ENCODE results near the gene REPS2. TPM values are rescaled to one million over a fixed set of nuclear protein-coding genes. Genes with fewer than 3 reads are reported as not detected.
A peak's percentile ranks its signal among the peaks of the same experiment; 100 is the strongest.

REPS2 gene
- total RNA-seq, 1 donor from 2014 or later, result 1.2 TPM

DNA sequence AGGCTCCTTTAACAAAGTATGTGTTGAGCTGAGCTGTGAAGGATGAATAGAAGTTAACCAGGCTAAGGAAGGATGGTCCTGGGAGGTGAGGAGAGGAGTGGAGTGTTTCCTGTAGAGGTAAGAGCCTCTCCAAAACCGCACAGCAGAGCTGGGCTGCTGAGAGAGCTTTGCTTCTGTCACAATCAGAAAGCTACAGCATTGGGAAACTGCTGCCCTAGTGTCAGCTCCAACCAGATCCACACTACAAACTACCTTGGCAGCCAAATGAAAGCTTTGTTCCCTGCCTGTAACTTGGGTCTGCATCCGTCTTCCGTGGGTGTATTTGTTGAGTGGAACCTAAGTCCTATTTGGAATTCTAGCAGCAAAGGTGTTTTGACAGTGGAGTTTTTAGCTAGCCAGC, 91.8 kb downstream of the REPS2 start:
- Mint-ChIP-seq H3K27me3 (ENCODE audit: low read depth, unreplicated experiment) (peaks cover 3% of the 10 kb centered on the region), H3K4me3 (ENCODE audit: unreplicated experiment) (peak overlapping the region; percentile 20), H3K4me1 (ENCODE audit: low read depth, unreplicated experiment) (peaks cover 4% of the 10 kb centered on the region), H3K9me3 (ENCODE audit: unreplicated experiment) (peaks cover 2% of the 10 kb centered on the region), H3K36me3 (ENCODE audit: low read depth, unreplicated experiment) (no peaks in the 10 kb centered on the region), H3K27ac (ENCODE audit: unreplicated experiment) (peak overlapping the region; percentile 20)
- no peak for DNase-seq (ENCODE audit: low read depth)
- H3K4me2 ChIP-seq (ENCODE audit: low read length), result no peak overlapping the region
- H3K4me3 ChIP-seq (ENCODE audit: insufficient read depth, low read depth, low read length), result no peak overlapping the region
- no peaks in the 10 kb centered on the region for H3K36me3 ChIP-seq (ENCODE audit: insufficient read depth, low read length)
- no peaks in the 10 kb centered on the region for H3K27me3 ChIP-seq (ENCODE audit: insufficient read depth, low read length)
- no peaks in the 10 kb centered on the region for H3K9me3 ChIP-seq (ENCODE audit: insufficient read depth, low read depth, low read length)
- no peaks in the 10 kb centered on the region for H3K79me2 ChIP-seq (ENCODE audit: insufficient read depth, low read length)
- no peak overlapping the region for H2AFZ ChIP-seq (ENCODE audit: low read depth, low read length)
- TF ChIP-seq EZH2 (IDR thresholded peaks at IDR 0.05; ENCODE audit: insufficient read depth, low read length), result no peak
- TF ChIP-seq, protein P1, sequence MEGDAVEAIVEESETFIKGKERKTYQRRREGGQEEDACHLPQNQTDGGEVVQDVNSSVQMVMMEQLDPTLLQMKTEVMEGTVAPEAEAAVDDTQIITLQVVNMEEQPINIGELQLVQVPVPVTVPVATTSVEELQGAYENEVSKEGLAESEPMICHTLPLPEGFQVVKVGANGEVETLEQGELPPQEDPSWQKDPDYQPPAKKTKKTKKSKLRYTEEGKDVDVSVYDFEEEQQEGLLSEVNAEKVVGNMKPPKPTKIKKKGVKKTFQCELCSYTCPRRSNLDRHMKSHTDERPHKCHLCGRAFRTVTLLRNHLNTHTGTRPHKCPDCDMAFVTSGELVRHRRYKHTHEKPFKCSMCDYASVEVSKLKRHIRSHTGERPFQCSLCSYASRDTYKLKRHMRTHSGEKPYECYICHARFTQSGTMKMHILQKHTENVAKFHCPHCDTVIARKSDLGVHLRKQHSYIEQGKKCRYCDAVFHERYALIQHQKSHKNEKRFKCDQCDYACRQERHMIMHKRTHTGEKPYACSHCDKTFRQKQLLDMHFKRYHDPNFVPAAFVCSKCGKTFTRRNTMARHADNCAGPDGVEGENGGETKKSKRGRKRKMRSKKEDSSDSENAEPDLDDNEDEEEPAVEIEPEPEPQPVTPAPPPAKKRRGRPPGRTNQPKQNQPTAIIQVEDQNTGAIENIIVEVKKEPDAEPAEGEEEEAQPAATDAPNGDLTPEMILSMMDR (IDR thresholded peaks at IDR 0.05; ENCODE audit: insufficient read depth, low read depth, low read length), result no peak
- no peak overlapping the region for H3K27ac ChIP-seq (ENCODE audit: low read depth, low read length)
- no peaks in the 10 kb centered on the region for H4K20me1 ChIP-seq (ENCODE audit: insufficient read depth, low read length)
- H3K4me1 ChIP-seq (ENCODE audit: insufficient read depth, low read length), result peaks cover 5% of the 10 kb centered on the region
- H3K9ac ChIP-seq (ENCODE audit: low read length), result no peak overlapping the region
- no peak for FAIRE-seq

DNA sequence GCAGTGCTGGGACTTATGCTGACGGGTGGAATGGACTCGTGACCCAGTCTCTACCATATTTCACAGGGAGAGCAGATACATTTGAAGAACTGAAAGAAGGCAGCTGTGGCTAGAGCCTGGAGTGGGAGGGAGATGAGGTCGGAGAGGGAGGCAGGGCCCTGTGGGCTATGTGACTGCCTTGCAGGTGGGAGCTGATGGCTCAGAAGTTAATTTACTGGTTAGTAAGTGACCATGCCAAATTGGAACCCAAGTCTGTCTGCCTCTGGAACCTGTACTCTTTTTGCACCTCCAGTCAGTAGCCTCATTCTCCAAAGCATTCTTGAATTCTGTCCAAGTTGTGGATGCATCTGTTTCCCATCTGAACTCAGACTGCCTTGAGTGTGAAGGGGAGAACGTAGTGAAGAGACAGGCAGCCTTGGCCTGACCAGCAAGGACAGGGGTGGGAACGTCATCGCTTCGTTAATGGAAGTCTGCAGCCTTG, 92.3 kb downstream of the REPS2 start:
- no peak for TF ChIP-seq EZH2 (IDR thresholded peaks at IDR 0.05; ENCODE audit: insufficient read depth, low read length)
- TF ChIP-seq, protein P1 (IDR thresholded peaks at IDR 0.05; ENCODE audit: insufficient read depth, low read depth, low read length), result no peak
- H3K4me3 ChIP-seq (ENCODE audit: insufficient read depth, low read depth, low read length), result no peak overlapping the region
- DNase-seq (ENCODE audit: low read depth) (peak; percentile 92), FAIRE-seq (peak; percentile 26)
- Mint-ChIP-seq H3K27me3 (ENCODE audit: low read depth, unreplicated experiment) (peaks cover 3% of the 10 kb centered on the region), H3K36me3 (ENCODE audit: low read depth, unreplicated experiment) (no peaks in the 10 kb centered on the region), H3K27ac (ENCODE audit: unreplicated experiment) (peak overlapping the region; percentile 20), H3K4me3 (ENCODE audit: unreplicated experiment) (peak overlapping the region; percentile 20), H3K4me1 (ENCODE audit: low read depth, unreplicated experiment) (peaks cover 2% of the 10 kb centered on the region), H3K9me3 (ENCODE audit: unreplicated experiment) (peaks cover 2% of the 10 kb centered on the region)
- peaks cover 5% of the 10 kb centered on the region for H3K4me1 ChIP-seq (ENCODE audit: insufficient read depth, low read length)
- no peak overlapping the region for H3K27ac ChIP-seq (ENCODE audit: low read depth, low read length)
- H3K36me3 ChIP-seq (ENCODE audit: insufficient read depth, low read length), result no peaks in the 10 kb centered on the region
- no peaks in the 10 kb centered on the region for H3K27me3 ChIP-seq (ENCODE audit: insufficient read depth, low read length)
- no peaks in the 10 kb centered on the region for H4K20me1 ChIP-seq (ENCODE audit: insufficient read depth, low read length)
- H3K9me3 ChIP-seq (ENCODE audit: insufficient read depth, low read depth, low read length), result no peaks in the 10 kb centered on the region
- H3K79me2 ChIP-seq (ENCODE audit: insufficient read depth, low read length), result no peaks in the 10 kb centered on the region
- no peak overlapping the region for H3K9ac ChIP-seq (ENCODE audit: low read length)
- no peak overlapping the region for H3K4me2 ChIP-seq (ENCODE audit: low read length)
- no peak overlapping the region for H2AFZ ChIP-seq (ENCODE audit: low read depth, low read length)

DNA sequence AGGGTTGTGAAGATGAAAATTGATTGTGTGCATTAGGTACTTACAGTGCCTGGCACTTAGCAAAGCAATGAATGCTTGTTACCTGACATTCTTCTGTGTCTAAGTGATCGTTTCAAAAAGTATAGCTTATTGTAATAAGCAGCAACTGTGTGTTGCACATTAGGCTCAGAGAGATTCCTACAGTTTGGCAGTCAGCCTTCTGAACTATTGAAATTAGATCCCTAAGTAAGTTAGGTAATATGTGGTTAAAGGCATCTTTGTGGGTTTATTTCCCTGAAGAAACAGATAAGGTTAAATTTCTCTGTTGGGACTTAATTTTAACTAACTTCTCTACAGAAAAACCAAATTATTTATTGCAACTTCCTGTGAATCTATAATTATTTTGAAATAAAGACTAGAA, 93.4 kb downstream of the REPS2 start:
- no peak overlapping the region for H3K4me3 Mint-ChIP-seq (ENCODE audit: unreplicated experiment)
- peak; percentile 79 for DNase-seq (ENCODE audit: low read depth)

More for the DNA sequence above, 93.4 kb downstream of the REPS2 start:
- no peaks in the 10 kb centered on the region for H3K36me3 Mint-ChIP-seq (ENCODE audit: low read depth, unreplicated experiment)
- no peak for TF ChIP-seq EZH2 (IDR thresholded peaks at IDR 0.05; ENCODE audit: insufficient read depth, low read length)
- TF ChIP-seq, protein P1 (IDR thresholded peaks at IDR 0.05; ENCODE audit: insufficient read depth, low read depth, low read length), result no peak
- H3K4me1 Mint-ChIP-seq (ENCODE audit: low read depth, unreplicated experiment), result peaks cover 2% of the 10 kb centered on the region
- H3K4me2 ChIP-seq (ENCODE audit: low read length), result no peak overlapping the region
- H3K27ac ChIP-seq (ENCODE audit: low read depth, low read length), result no peak overlapping the region
- no peak overlapping the region for H3K27ac Mint-ChIP-seq (ENCODE audit: unreplicated experiment)
- H2AFZ ChIP-seq (ENCODE audit: low read depth, low read length), result no peak overlapping the region
- H4K20me1 ChIP-seq (ENCODE audit: insufficient read depth, low read length), result no peaks in the 10 kb centered on the region
- no peak for FAIRE-seq
- peaks cover 2% of the 10 kb centered on the region for H3K9me3 Mint-ChIP-seq (ENCODE audit: unreplicated experiment)
- H3K79me2 ChIP-seq (ENCODE audit: insufficient read depth, low read length), result no peaks in the 10 kb centered on the region
- H3K9ac ChIP-seq (ENCODE audit: low read length), result no peak overlapping the region
- no peaks in the 10 kb centered on the region for H3K36me3 ChIP-seq (ENCODE audit: insufficient read depth, low read length)
- H3K27me3 Mint-ChIP-seq (ENCODE audit: low read depth, unreplicated experiment), result peaks cover 3% of the 10 kb centered on the region
- H3K4me3 ChIP-seq (ENCODE audit: insufficient read depth, low read depth, low read length), result no peak overlapping the region
- H3K9me3 ChIP-seq (ENCODE audit: insufficient read depth, low read depth, low read length), result no peaks in the 10 kb centered on the region
- no peaks in the 10 kb centered on the region for H3K27me3 ChIP-seq (ENCODE audit: insufficient read depth, low read length)
- H3K4me1 ChIP-seq (ENCODE audit: insufficient read depth, low read length), result peaks cover 5% of the 10 kb centered on the region

All from astrocyte (in vitro differentiated cells and primary cell).